Tibial nerve (tissue), 4 donors: ENCODE measurements around the gene TAMALIN. TPM values are rescaled to one million over a fixed set of nuclear protein-coding genes. Genes with fewer than 3 reads are reported as not detected.

ENCODE experiments used
- DNase-seq, 2 donors: peaks; one replicate each; pipeline ENCODE4 v3.0.0-alpha.2; 2019; ENCODE audit warnings: low spot score in 2 of 2
- H3K27ac ChIP-seq, 4 donors: fragments of 200-600 bp; sonication (generic) in 3 of 4; one replicate each; pipeline ENCODE4 v1.5.1; 2017 to 2019; ENCODE audit warnings: mild to moderate bottlenecking in 1 of 4
- H3K27me3 ChIP-seq, 2 donors: fragments of 200-600 bp; sonication (generic) in 1 of 2; one replicate each; pipeline versions ENCODE4 v1.5.1 to v1.6.0; 2017 to 2019
- H3K36me3 ChIP-seq, 3 donors: fragments of 200-600 bp; sonication (generic); one replicate each; pipeline ENCODE4 v1.5.1; 2018 to 2019
- H3K4me1 ChIP-seq, 4 donors: fragments of 200-600 bp; sonication (generic) in 3 of 4; one replicate each; pipeline ENCODE4 v1.5.1; 2017 to 2019
- H3K4me3 ChIP-seq, 4 donors: fragments of 200-600 bp; sonication (generic) in 3 of 4; one replicate each; pipeline ENCODE4 v1.5.1; 2017 to 2019; ENCODE audit warnings: mild to moderate bottlenecking in 1 of 4, moderate library complexity in 1 of 4
- H3K9me3 ChIP-seq, 4 donors: fragments of 200-600 bp; sonication (generic) in 3 of 4; one replicate each; pipeline ENCODE4 v1.5.1; 2017 to 2019
- CTCF ChIP-seq, 5 experiments: fragments of 200-600 bp in 3 of 5; fragments of 450-650 bp in 2 of 5; sonication (generic) in 3 of 5; IDR thresholded peaks; one replicate each; pipeline ENCODE4 v1.5.1; 2016 to 2019; ENCODE audit warnings: antibody characterized with exemption in 5 of 5, mild to moderate bottlenecking in 3 of 5, moderate library complexity in 2 of 5
- EP300 ChIP-seq, 2 donors: sonication (generic); formaldehyde crosslinking; IDR thresholded peaks; one replicate each; pipeline ENCODE4 v1.6.1; 2017; ENCODE audit warnings: antibody characterized with exemption in 2 of 2, mild to moderate bottlenecking in 1 of 2
- POLR2A ChIP-seq, 2 donors: fragments of 450-650 bp; IDR thresholded peaks; one replicate each; pipeline ENCODE4 v1.6.1; 2017; ENCODE audit warnings: antibody characterized with exemption in 2 of 2, mild to moderate bottlenecking in 2 of 2, moderate library complexity in 2 of 2
- WGBS, 2 donors: methylation state at CpG; one replicate each; pipeline ENCODE4 v1.1.5; 2018; 5-methylcytosine and 5-hydroxymethylcytosine counted together
- total RNA-seq, 4 donors: library from RNA; depleted of rRNA; stranded (reverse); fragments of >200 nt; gene quantifications; one replicate each; pipeline ENCODE4 v1.1.0, GENCODE V29; 2016

Gene TAMALIN
- total RNA-seq, 4 donors from 2014 or later: 30.6 to 54.0 (median 37.8) TPM

GRCh38 chr12:52045794-52046199, 39.1 kb downstream of the TAMALIN start:
- no peak for TF ChIP-seq CTCF (IDR thresholded peaks at IDR 0.05)
- peak; percentile 38 to 64 for TF ChIP-seq EP300 (IDR thresholded peaks at IDR 0.05)
- peak in 1 of 2 donors; percentile 23 for TF ChIP-seq POLR2A (IDR thresholded peaks at IDR 0.05)
- no peak for DNase-seq
- H3K27me3 ChIP-seq: no peaks in the 10 kb centered on the region
- 13 to 18% methylated on average over 4 of the region's 4 CpGs for WGBS, 2 donors
- H3K4me3 ChIP-seq: no peak overlapping the region
- peaks cover 0 to 77% (median 43%) of the 10 kb centered on the region in 4 donors for H3K4me1 ChIP-seq
- no peaks in the 10 kb centered on the region for H3K9me3 ChIP-seq
- no peaks in the 10 kb centered on the region for H3K36me3 ChIP-seq
- peak overlapping the region; percentile 75 to 99 (median 82) for H3K27ac ChIP-seq

GRCh38 chr12:52046859-52047258, 40.1 kb downstream of the TAMALIN start:
- peak overlapping the region in 3 of 4 donors; percentile 81 to 99 (median 83) for H3K27ac ChIP-seq
- H3K9me3 ChIP-seq: no peaks in the 10 kb centered on the region
- H3K4me3 ChIP-seq: no peak overlapping the region
- WGBS, 2 donors: 90 to 96% methylated on average over 7 of the region's 7 CpGs
- TF ChIP-seq EP300 (IDR thresholded peaks at IDR 0.05): no peak
- TF ChIP-seq POLR2A (IDR thresholded peaks at IDR 0.05): no peak
- no peak for TF ChIP-seq CTCF (IDR thresholded peaks at IDR 0.05)
- no peak for DNase-seq
- H3K27me3 ChIP-seq: no peaks in the 10 kb centered on the region
- H3K4me1 ChIP-seq: peaks cover 0 to 70% (median 41%) of the 10 kb centered on the region in 4 donors
- H3K36me3 ChIP-seq: no peaks in the 10 kb centered on the region

GRCh38 chr12:52049286-52049685, 42.5 kb downstream of the TAMALIN start:
- 73 to 74% methylated on average over 4 of the region's 4 CpGs for WGBS, 2 donors
- Histone ChIP-seq H3K4me1 (peaks cover 0 to 51% (median 31%) of the 10 kb centered on the region in 4 donors), H3K4me3 (no peak overlapping the region), H3K27ac (peak overlapping the region in 2 of 4 donors; percentile 98 to 99), H3K27me3 (no peaks in the 10 kb centered on the region), H3K36me3 (peaks cover 0 to 10% (median 0%) of the 10 kb centered on the region in 3 donors), H3K9me3 (no peaks in the 10 kb centered on the region)
- TF ChIP-seq EP300 (IDR thresholded peaks at IDR 0.05) (no peak), POLR2A (IDR thresholded peaks at IDR 0.05) (no peak), CTCF (IDR thresholded peaks at IDR 0.05) (no peak)
- no peak for DNase-seq

- H3K4me3 ChIP-seq: no peak overlapping the region
- no peaks in the 10 kb centered on the region for H3K9me3 ChIP-seq
- WGBS, 2 donors: 83 to 84% methylated on average over 5 of the region's 5 CpGs
- peaks cover 0 to 51% (median 31%) of the 10 kb centered on the region in 4 donors for H3K4me1 ChIP-seq
- TF ChIP-seq EP300 (IDR thresholded peaks at IDR 0.05) (no peak), POLR2A (IDR thresholded peaks at IDR 0.05) (no peak), CTCF (IDR thresholded peaks at IDR 0.05) (no peak)
- H3K27me3 ChIP-seq: no peaks in the 10 kb centered on the region
- H3K27ac ChIP-seq: peak overlapping the region; percentile 98 to 100 (median 98)
- DNase-seq: no peak
- peaks cover 0 to 14% (median 0%) of the 10 kb centered on the region in 3 donors for H3K36me3 ChIP-seq
Observed at GRCh38 chr12:52049688-52050087, 42.9 kb downstream of the TAMALIN start.

GRCh38 chr12:52050116-52050757, 43.5 kb downstream of the TAMALIN start:
- peaks cover 2 to 20% (median 4%) of the 10 kb centered on the region in 3 donors for H3K36me3 ChIP-seq
- no peaks in the 10 kb centered on the region for H3K9me3 ChIP-seq
- H3K4me3 ChIP-seq: peak overlapping the region; percentile 53 to 76 (median 66)
- peak overlapping the region; percentile 98 to 100 (median 98) for H3K27ac ChIP-seq
- H3K4me1 ChIP-seq: peaks cover 0 to 51% (median 26%) of the 10 kb centered on the region in 4 donors
- no peaks in the 10 kb centered on the region for H3K27me3 ChIP-seq
- DNase-seq: no peak
- no peak for TF ChIP-seq EP300 (IDR thresholded peaks at IDR 0.05)
- no peak for TF ChIP-seq POLR2A (IDR thresholded peaks at IDR 0.05)
- TF ChIP-seq CTCF (IDR thresholded peaks at IDR 0.05): no peak
- 38 to 40% methylated on average over 14 to 15 of the region's 16 CpGs for WGBS, 2 donors
